ENCODE results near the gene DENND6A.

DNA sequence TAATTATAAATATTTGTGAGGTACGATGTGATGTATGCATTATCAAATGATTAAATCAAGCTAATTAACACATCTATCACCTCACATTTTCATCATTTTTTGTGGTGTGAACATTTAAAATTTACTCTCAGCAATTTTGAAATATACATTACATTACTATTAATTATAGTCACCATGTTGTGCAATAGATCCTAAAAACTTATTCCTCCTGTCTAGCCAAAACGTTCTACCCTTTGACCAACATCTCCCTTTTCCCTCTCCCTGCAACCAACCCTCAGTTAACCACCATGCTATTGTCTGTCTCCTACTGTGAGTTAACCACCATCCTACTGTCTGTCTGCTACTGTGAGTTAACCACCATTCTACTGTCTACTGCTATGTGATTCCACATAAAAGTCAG is 42.5 kb upstream of the DENND6A start:
- no peak for TF ChIP-seq POLR2AphosphoS5 (IDR thresholded peaks at IDR 0.05)
- TF ChIP-seq CTCF (IDR thresholded peaks at IDR 0.05) = no peak
